OCI-LY1 (cell line): Measurements from ENCODE around the gene FIZ1.

Source experiments
- EZH2 ChIP-seq: fragments of 200-600 bp; sonication (generic), shearing (Covaris generic); IDR thresholded peaks from 2 replicates; pipeline ENCODE4 v1.8.0; 2017; ENCODE audit warnings: borderline replicate concordance, mixed run types, mild to moderate bottlenecking, antibody characterized with exemption, low read length, moderate library complexity, mixed read lengths
- TF ChIP-seq, protein P1 (sequence below): fragments of 200-600 bp; sonication (generic), shearing (Covaris generic); IDR thresholded peaks from 2 replicates; pipeline ENCODE4 v1.5.1; 2017; ENCODE audit warnings: mild to moderate bottlenecking, antibody characterized with exemption, low read length, moderate library complexity, mixed read lengths

DNA sequence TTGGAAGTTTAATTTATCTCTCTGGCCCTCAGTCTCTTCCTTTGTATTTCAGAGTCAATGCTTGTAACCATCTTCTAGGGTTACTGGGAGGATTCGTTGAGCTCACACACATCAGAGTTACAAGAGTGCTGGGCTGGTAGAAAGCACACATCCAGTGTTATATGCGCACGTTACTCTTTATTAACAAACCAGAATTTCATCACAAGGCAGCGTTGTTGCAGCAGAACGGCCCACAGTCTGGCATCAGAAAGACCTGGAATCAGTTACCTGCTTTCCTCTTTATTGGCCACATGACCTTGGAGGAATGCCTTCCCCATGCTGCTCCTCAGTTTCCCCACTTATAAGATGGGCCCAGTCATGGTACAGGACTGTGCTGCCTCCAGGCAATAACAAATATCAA lies 10.0 kb upstream of the FIZ1 start:
- TF ChIP-seq, protein P1, sequence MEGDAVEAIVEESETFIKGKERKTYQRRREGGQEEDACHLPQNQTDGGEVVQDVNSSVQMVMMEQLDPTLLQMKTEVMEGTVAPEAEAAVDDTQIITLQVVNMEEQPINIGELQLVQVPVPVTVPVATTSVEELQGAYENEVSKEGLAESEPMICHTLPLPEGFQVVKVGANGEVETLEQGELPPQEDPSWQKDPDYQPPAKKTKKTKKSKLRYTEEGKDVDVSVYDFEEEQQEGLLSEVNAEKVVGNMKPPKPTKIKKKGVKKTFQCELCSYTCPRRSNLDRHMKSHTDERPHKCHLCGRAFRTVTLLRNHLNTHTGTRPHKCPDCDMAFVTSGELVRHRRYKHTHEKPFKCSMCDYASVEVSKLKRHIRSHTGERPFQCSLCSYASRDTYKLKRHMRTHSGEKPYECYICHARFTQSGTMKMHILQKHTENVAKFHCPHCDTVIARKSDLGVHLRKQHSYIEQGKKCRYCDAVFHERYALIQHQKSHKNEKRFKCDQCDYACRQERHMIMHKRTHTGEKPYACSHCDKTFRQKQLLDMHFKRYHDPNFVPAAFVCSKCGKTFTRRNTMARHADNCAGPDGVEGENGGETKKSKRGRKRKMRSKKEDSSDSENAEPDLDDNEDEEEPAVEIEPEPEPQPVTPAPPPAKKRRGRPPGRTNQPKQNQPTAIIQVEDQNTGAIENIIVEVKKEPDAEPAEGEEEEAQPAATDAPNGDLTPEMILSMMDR = no peak
- TF ChIP-seq EZH2 = no peak
